HG03354 (cell line): ENCODE measurements around the gene KRTAP4-3.
"Not testable (repeated sequence)": the region's sequence is repeated elsewhere in the genome, so short reads cannot be mapped to it uniquely, and the experiment has no call there.

Experiments
- ATAC-seq: cut with Tn5 transposase; IDR thresholded peaks from one replicate; pipeline ENCODE4 v1.9.1; 2021; ENCODE audit warnings: mild to moderate bottlenecking; ENCODE audit not compliant: unreplicated experiment, poor library complexity, severe bottlenecking

The KRTAP4-3 gene

DNA sequence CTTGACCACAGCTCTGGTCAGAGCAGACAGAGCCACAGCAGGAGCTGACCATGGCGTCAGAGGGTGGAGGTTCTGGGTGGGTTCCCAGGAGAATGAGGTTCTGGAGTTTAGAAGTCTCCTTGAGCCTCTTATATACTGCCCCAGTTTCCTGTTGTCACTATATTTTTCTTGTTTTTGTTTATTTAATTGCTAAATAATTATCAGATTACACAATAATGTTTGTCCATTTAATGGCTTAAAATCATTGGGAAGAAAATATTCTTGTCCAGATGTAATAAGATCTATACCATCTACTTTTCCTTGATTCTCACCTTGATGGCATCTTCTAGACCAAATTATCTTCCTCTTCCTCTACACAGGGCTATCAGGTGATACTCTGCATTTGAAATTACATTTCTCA is at the start of gene KRTAP4-3:
Gene KRTAP4-3 (minus strand): TSS at position 101 of the 400 bp plus-strand sequence. CDS start 49 bp downstream, at position 52.
- ATAC-seq: no peak

- ATAC-seq: no peak
These were observed 47.7 kb upstream of the KRTAP4-3 start for GRCh38 chr17:41215681-41216080.

GRCh38 chr17:41212524-41213169 is 44.6 kb upstream of the KRTAP4-3 start:
- ATAC-seq: no peak

GRCh38 chr17:41211845-41212466 is 43.9 kb upstream of the KRTAP4-3 start:
- no peak for ATAC-seq

DNA sequence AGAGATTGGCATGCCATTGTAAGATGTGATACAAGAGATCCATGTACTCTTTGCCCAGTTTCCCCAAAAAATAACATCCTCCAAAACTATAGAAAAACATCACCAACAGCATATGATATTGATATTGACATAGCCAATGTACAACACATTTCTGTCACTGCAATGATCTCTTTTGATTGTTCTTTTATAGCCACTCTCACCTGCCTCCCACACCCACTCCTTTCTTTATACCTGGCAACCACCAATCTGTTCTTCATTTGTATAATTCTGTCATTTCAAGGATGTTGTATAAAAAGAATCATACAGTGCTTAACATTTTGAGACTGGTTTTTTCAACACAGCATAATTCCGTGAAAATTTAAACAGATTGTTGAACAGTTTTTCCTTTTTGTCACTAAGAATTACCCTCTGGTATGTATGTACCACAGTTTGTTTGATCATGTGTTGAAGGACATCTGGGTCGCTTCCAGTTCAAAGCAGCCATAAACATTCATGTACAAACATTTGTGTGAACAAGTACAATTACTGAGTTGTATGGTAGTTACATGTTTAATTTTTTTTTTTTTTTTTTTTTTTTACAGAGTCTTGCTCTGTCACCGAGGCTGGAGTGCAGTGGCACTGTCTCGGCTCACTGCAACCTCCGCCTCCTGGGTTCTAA is 31.5 kb upstream of the KRTAP4-3 start:
- ATAC-seq: no peak

- ATAC-seq: no peak
These were observed 28.0 kb upstream of the KRTAP4-3 start for GRCh38 chr17:41196068-41196467.

DNA sequence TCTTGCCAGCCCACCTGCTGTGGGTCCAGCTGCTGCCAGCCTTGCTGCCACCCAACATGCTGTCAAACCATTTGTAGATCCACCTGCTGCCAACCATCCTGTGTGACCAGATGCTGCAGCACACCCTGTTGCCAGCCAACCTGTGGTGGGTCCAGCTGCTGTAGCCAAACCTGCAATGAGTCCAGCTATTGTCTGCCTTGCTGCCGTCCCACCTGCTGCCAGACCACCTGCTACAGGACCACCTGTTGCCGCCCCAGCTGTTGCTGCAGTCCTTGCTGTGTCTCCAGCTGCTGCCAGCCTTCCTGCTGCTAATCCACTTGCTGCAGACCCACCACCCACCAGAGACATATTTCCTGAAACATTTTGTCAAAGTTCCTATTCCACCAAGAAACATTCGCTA is 22.3 kb upstream of the KRTAP4-3 start:
- ATAC-seq: no peak

DNA sequence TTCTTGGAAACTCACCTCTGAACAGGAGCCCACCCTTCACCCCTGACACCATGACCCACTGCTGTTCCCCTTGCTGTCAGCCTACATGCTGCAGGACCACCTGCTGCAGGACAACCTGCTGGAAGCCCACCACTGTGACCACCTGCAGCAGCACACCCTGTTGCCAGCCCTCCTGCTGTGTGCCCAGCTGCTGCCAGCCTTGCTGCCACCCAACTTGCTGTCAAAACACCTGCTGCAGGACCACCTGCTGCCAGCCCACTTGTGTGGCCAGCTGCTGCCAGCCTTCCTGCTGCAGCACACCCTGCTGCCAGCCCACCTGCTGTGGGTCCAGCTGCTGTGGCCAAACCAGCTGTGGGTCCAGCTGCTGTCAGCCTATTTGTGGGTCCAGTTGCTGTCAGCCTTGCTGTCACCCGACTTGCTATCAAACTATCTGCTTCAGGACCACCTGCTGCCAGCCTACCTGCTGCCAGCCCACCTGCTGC is 21.9 kb upstream of the KRTAP4-3 start, which contains the start of gene KRTAP9-1:
Gene KRTAP9-1 (plus strand): TSS at position 51 of the 482 bp plus-strand sequence. CDS start 0 bp downstream, at position 51.
- not testable (repeated sequence) for ATAC-seq

- no peak for ATAC-seq
These were observed 18.9 kb upstream of the KRTAP4-3 start for GRCh38 chr17:41186872-41187271.

- ATAC-seq: no peak
These were observed 17.0 kb upstream of the KRTAP4-3 start for GRCh38 chr17:41185001-41185400.

- no peak for ATAC-seq
These were observed 16.5 kb upstream of the KRTAP4-3 start, which contains the start of gene KRTAP4-1 for GRCh38 chr17:41184480-41184961. Gene KRTAP4-1, minus strand, starts transcription at chr17:41184911. Its CDS starts 57 bp downstream, at chr17:41184854.

GRCh38 chr17:41178843-41179616 is 11.0 kb upstream of the KRTAP4-3 start:
- no peak for ATAC-seq

GRCh38 chr17:41178341-41178740 is 10.3 kb upstream of the KRTAP4-3 start:
- ATAC-seq: no peak

GRCh38 chr17:41177727-41178271 is 9.8 kb upstream of the KRTAP4-3 start, which contains the start of gene KRTAP4-2:
Gene KRTAP4-2, minus strand, starts transcription at chr17:41178221. Its CDS starts 57 bp downstream, at chr17:41178164.
- ATAC-seq: no peak

DNA sequence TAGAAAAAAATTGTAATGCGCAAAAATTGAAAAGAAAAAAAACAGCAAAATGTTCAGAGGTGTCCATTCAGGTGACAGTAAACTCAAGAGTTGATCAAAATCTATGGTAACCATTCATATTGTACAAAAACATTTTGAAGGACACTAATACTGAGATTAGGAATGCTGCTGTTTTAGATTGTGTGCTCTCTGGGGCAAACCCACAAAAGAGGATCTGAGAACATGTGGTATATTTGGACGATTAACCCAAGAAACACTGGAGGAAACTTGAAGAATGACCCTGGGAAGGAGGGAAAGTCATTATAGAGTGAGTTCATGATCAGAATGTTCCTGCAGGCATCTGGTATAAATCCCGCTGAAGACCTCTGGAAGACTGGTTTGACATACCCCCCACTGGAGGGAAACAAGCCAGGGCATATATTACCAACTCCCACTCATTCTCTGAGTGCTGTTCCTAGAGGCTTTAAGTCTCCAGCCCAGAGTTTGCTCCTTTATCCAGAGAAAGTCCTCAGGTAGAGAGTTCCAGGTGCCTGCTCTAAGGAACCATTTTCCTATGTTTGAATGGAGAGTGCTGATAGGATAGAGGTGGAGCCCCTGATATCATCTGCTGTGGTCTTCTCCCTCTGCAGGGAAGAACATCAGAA is 8.8 kb upstream of the KRTAP4-3 start:
- ATAC-seq: no peak

DNA sequence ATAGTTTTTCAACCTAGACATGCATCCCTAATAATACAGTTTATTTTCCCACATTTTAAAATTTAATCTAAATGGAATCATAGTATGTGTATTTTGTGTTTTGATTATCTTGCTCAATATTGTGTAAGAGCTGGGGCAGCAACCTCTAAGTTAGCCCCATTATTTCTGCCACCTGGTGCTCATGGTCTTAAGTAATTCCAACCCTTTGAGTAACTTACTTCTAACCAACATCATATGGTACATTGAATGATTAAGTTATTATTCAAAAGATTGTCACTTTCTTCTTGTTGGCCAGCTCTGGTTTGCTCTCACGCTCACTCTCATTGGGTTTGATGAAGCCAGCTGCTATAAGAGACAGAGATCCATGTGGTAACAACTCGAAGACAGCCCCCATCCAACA is 3.9 kb upstream of the KRTAP4-3 start:
- no peak for ATAC-seq

DNA sequence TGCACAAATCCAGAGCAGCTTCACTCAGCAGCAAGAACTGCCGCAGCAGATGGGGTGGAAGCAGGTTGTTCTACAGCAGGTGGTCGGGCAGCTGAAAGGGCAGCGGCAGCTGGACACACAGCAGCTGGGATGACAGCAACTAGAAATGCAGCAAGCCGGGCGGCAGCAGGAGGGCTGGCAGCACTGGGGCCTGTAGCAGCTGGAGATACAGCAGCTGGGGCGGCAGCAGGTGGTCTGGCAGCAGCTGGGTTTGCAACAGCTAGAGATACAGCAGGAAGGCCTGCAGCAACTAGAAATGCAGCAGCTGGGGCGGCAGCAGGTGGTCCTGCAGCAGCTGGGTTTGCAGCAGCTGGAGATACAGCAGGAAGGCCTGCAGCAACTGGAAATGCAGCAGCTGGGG is 460 bp downstream of the KRTAP4-3 start:
- no peak for ATAC-seq

DNA sequence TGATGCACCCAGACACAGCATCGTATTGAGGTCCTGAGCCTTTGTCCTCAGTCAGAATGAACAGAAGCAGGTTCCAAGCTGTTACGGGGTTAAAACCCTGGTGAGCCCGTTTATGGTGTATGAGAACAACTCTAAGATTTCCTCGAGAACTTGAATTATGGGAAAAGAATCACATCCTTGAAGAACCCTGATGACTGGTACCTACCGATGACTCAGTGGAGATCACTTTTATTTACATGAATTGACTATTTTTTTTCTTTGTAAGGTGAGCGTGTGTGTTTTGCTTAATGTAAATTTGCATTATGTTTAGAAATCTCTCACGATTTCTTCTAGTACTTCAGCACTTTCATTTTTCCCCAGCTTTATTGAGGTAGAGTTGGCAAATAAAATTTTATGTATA is 4.2 kb downstream of the KRTAP4-3 start:
- no peak for ATAC-seq

DNA sequence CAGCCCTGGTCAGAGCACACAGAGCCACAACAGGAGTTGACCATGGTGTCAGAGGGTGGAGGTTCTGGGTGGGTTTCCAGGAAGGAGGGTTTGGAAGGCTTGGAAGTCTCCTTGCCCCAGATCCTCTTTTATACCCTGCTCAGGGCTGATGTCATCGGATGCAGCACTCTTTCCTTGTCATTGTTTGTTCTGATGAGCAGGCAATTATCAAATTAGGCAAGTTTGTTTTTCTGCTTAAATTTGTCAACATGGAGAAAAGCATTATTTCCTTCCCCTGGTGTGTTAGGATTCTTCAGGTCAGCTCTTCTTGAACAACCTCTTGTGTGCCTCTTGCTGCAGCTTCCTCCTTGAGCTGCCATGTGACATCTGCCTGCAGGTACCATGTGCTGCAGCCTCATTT is 7.4 kb downstream of the KRTAP4-3 start, which contains the start of gene KRTAP4-4:
Gene KRTAP4-4 (minus strand): TSS at position 101 of the 400 bp plus-strand sequence. CDS start 57 bp downstream, at position 44.
- ATAC-seq: no peak
